HG02642 (cell line): ENCODE results near the gene VEGFC.

Experiments used
- ATAC-seq: cut with Tn5 transposase; IDR thresholded peaks from one replicate; pipeline ENCODE4 v1.9.1; 2021; ENCODE audit warnings: mild to moderate bottlenecking; ENCODE audit not compliant: unreplicated experiment, poor library complexity

Gene VEGFC, protein sequence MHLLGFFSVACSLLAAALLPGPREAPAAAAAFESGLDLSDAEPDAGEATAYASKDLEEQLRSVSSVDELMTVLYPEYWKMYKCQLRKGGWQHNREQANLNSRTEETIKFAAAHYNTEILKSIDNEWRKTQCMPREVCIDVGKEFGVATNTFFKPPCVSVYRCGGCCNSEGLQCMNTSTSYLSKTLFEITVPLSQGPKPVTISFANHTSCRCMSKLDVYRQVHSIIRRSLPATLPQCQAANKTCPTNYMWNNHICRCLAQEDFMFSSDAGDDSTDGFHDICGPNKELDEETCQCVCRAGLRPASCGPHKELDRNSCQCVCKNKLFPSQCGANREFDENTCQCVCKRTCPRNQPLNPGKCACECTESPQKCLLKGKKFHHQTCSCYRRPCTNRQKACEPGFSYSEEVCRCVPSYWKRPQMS

DNA sequence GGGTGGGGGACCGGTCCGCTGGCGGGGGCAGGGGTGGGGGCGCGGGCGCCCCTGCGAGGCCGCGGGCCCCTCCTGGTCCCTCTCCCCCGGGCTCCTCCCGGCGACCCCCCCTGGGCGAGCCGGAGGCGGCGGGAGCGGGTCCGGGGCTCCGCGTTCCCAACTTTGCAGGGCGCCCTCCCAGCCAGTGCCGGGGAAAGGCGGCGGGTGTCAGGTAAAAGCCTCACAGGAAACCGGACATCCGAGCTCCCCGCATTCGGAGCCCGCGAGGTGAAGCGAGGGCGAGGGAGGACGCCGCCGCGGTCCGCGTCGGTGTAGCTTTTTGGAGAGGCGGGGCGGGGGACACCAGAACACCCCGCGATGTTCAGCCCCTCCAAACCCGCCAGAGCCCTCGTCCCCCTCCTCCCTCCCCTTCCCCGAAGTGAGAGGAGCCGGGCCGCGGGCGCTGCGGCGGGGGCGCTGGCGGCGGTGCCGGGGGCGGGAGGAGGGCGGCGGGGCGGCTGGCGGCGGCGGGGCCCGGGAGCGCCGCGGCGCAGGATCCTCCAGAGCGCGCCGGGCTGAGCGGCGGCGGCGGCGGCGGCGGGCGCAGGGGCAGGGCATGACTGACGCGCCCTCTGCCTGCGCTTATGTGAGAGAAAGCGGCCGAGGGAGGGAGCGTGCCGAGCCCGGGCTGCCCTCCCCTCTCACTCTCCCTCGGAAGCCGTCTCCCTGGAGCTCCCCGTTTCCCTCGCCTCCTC is at the start of gene VEGFC:
VEGFC (minus strand) TSS at position 597 of the 734 bp plus-strand sequence. CDS start 611 bp downstream, outside the sequence.
- ATAC-seq = peak; percentile 89

DNA sequence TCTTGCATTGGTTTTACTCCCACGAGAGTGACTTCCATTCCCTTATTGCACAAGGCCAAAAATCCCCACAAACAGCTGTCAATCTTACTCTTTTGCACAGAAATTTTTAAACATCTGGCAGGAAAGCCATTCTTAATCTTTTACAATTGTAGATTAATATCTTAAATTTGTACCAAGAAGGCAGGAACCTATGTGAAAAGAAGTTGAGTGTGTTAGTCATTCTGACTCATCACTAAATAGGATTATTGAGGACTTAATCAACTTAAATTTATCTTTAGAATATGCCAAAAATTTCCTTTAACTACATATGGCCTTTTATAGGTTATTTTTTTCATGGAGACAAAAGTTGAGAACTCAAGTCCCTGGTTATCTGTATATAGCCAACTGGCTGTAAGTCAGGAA is 49.0 kb upstream of the VEGFC start:
- ATAC-seq = no peak

DNA sequence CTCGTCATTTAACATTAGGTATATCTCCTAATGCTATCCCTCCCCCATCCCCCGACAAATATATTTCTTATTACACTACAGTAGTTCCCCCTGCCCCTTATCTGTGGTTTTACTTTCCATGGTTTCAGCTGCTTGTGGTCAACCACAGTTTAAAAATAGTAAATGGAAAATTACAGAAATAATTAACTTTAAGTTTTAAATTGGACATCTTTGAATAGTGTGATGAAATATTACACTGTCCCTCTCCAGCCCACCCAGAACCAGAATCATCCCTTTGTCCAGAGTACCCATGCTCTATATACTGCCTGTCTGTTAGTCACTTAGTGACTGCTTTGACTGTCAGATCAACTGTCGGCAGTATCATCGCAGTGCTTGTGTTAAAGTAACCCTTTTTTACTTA is 47.4 kb upstream of the VEGFC start:
- ATAC-seq = no peak

DNA sequence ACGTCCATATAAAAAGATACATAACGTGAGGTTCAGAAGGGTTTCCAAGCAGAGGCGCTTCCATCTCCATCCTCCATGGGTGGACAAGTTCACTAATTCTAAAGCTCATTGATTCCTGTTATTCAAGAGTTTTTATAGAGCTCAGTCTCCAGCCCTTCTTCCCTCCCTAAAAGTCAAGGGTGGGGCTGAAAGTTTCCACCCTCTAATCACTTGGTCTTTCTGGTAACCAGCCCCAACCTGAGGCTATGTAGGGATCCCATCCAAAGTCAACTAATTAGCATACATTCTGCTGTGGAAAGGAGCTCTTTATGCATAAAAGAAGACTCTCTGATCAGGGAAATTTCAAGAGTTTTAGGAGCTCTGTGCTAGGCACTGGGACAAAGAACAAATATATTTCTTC is 46.9 kb upstream of the VEGFC start:
- no peak for ATAC-seq

DNA sequence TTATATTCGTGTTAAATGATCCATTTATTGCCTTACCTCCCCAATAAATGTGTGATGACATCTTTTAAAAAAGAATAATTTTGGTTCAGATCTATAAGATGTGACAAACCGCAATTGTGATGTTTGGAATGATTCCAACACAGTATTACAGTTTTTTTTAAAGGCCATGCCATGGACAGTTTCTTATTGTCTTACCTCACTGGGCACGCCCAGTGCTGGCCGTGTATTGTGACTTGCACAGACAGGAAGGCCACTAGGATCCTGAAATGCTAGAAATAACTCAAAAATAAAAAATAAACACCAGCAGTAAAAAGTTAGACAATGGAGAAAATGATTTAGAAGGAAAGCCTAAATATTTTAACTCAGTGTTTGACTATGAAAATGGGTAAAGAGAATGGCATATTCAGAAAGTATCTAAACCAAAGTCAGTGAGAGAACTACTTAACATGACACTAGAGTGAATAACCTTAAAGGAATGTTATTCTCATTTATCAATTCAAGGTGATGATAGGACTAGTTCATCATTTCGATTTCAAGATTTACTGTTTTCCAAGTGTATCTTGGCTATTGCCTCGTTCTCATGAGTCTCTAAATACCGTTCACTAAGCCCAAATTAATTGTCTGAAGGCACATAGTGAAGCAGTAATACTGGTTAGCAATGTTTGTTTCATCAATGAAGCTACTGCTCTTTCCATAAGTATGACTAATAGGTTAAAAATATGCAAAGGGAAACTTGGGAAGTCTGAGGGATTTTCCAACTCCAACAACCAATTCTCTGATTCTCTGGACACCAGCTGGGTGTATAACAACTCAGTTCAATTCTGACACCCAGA is 46.1 kb upstream of the VEGFC start:
- ATAC-seq = no peak

DNA sequence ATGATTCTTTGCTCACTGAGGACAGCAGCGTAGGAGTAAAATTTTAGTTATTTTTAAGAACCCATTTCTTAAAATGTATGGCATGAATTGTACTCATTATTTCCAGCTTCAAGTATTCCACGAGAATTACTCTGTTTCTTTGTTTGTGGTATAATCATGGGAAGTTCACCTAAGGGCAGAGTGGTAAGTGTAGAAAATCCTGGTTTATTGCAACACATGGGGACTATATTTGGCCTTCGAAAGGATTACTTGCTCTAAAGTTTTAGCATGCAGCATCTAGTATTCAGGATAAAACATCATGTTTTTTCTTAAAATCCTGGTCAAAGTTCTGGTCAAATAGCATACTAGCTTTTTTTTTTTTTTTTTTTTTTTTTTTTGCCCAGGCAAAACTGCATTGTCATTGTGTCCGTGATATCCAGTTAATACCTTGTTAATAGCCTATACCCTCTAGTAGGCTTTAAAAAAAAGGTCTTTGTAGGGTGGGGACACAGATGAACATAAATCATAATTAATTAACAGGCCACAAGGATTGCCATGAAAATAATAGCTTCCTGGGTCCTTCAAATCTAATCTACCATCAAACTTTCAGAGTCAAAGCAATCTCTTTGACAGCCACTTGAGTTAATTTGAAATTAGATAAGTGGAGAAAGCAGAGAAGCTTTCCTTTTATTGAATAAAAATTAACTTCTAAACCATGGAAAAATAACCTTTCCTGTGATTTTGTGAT is 44.6 kb upstream of the VEGFC start:
- ATAC-seq = no peak

DNA sequence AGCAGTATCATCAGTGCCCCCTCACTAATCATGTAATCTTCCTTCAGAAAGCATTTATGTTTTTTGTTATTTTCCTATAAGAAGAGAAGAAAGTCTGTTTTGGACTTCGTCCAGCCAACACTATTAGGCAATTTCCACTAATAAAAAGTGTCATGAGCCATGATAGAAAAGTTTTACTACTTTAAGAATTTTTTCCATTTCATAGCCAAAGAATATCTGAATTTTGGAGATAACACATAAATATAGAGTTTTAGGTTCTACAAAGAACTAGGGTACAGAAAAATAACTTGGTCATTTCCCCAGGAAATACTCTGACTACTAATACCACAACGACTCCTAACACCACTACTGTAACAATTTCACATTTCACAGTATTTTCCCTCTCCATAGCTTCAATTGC is 41.8 kb upstream of the VEGFC start:
- no peak for ATAC-seq

DNA sequence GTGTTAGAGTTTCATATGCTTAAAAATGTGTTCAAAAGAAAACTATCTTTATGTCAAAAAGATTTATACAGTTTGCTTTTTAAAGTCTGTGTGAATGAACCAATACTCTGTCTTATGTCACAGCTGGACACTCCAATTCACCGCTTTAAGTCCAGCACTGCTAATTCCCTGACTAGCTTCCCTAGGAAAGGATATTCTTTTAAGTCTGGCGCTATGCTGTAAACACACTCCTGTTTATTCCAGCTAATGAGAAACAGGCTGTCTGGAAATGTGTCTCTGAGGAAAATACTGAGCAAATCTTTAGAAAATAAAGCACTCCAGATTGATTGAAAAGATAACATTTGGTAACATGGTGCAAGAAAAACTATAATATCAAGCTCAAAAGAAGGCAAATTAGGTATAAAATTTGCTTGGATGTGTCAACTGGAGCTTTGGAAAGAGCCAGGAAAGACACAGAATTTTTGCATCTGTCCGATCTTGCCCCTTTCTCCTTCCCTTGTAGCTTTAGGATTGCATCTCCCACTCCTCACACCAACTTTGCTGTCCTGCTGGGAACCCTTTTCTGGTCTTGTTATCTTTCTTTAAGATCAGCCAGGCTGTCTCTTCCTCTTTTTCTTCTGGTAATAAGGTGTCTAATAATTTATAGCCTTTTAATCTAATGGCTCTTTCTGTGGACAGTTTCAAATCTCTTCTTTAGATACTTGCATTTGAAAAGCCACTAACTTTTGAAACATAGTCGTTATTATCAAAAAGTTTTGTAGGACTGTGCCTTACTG is 40.9 kb upstream of the VEGFC start:
- no peak for ATAC-seq

DNA sequence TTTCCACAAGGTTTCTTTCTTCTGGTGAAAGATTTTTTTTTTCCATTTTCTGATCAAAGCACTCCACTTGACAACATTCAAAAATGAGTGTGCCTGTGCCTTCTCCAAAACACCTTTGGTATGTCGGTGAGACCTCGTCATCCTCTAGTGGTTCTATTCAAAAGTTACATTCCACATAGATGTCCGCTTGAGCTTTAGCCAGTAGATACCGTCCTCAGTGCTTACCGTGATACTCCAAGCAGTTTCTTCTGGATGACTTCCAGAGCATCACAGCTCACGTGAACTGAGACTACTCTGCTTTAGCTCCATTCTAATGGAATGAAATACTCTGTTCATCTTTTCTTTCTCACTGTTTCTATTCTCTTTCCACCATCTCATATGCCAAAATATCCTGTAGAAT is 38.2 kb upstream of the VEGFC start:
- no peak for ATAC-seq

DNA sequence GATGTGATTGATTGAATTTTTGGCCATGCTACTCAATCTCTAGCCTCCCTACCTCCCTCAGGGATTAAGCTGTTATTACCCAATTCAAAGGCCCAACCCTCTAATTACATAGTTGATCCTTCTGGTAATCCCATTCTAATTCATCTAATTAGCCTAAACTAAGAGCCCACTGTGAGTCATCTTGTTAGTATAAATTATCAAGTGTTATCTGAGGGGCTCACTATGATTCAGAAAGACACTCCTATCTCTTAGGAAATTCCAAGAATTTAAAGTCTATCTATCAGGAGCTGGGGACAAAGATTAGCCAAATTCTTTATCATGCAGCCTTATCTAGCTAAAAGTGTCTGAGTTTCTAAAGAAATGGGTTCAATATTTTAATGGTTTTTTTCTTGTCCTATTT is 32.9 kb upstream of the VEGFC start:
- ATAC-seq = no peak

DNA sequence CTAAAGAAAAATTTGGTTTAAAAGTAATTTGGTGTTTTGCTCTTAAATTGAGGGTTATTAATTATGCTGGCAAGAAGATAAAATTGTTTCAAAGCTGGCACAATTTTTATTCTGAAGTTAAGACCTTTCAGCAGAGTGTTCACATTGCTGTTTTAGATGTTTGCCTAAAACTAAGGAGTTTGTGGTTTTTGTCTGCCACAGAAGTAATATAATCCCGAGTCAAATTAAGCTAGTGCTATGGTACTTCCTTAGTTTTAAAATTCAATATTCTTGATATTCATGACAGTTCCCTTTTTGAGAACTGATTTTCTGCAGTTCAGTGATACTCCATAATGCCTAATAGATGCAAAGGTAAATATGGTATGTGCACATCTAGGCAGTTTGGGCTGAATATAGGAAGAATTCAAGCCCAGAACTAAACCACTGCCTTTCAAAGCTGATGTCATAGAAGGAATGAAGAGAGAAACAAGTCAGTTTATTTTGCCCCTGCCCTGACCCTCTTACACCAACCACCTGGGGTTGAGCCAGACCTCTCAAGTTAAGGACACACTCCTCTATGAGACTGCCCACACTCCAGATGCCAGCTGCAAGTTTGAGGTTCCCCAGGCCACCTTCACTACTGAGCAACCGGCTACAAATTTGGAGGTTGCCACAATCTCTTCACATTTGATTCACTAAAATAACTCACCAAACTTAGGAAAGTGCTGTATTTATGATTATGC is 32.1 kb upstream of the VEGFC start:
- no peak for ATAC-seq

DNA sequence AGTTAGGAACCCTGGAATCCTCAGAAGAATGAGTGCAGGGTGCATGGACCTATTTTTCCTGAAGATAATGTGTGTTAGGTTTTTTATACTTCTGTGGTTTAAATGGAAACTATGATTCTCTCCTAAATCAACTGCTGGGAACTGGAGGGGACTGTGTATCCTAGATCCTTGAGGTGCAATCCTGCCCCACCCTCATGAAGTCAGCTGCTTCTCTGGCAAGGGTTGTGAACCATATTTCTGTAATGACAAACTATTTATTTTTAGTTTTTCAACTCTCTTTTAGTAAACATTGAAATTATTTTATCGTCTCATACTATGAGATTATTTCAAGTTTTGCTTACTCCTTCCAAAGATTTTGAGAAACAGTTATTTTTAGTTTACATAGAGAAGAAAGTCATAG is 25.8 kb upstream of the VEGFC start:
- no peak for ATAC-seq

DNA sequence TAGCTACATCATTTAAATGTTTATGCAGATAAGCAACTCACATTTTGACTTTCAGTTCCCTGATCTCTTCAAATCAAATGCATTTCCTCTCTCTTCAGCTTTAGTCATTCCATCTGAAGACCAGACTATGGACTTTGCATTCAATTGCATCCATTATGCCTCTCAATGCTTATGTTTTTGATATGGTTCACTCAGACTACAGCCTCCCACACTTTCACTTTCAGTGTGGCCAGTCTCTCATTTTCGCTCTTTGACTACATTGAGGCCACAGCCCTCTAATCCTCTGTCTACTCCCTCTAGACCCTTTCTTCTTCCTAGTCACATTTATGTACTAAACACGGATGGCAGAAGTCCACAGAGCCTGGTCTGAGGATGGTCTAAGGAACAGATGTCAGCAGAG is 24.5 kb upstream of the VEGFC start:
- peak; percentile 76 for ATAC-seq

DNA sequence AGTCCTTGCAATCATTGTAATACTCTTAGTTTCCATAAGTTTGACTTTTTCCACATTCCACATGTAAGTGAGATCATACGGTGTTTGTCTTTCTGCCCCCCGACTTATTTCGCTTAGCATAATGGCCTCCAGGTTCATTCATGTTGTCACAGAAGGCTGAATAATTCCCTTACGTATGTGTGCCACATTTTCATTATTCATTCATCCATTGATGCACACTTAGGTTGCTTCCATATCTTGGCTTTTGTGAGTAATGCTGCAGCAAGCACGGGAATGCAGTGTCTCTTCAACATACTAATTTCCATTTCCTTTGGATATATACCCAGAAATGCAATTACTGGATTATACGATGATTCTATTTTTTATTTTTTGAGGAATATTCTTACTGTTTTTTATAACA is 22.0 kb upstream of the VEGFC start:
- no peak for ATAC-seq

DNA sequence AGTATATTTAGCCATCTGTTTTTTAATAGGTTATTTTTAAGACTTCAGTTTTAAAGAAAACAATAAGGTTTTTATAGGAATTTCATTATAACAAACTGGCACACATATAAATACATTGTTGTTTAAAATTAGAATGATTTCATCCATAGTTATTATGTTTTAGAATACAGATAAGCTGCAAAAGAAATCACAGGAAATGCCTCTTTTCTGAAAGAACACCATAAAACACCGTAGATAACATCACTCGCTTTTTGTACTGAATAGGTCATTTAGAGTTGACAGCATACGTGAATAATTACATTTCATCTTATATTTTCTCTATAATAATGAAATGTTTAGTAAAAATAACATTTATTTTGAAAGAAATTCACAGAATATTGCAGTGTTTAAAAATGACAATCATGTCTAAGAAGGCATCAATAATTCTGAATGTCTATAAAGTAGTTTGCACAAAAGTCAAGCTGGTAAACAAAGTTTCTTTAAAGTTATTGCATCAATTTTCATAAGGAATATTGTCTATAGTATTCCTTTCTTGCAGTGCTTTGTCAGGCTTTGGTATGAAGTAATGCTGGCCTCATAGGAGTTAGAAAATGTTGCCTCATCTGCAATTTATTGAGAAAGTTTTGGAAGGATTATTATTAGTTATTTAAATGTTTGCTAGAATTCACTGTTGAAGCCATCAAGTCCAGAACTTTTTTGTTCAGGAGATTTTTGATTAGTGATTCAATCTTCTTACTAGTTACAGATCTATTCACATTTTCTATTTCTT is 17.9 kb upstream of the VEGFC start:
- no peak for ATAC-seq

DNA sequence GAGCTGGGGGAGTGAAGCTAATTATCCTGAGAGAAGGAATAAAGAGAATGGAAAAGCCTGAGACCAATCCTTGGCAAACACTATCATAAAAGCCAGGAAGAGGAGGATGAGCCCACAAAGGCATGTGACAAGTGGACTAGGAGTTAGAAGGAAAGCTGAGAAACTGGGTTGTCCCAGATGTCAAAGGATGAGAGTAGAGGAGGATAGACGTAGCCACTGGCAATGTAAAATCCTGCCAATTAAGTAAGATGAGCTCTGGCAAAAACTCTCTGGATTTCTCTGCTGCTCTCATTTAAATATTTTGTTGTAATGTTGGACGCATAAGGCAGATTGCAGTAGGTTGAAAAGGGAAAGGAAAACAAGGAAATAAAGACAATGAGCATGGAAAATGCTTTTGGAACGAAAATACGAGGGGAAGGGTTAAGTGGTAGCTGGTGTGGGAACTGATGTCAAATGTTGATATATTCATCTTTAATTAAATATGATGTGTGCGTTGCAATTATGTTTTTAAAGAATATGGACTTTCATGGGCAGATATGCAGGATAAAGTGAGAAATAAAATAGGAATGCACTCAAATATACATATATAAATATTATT is 14.2 kb upstream of the VEGFC start:
- no peak for ATAC-seq

DNA sequence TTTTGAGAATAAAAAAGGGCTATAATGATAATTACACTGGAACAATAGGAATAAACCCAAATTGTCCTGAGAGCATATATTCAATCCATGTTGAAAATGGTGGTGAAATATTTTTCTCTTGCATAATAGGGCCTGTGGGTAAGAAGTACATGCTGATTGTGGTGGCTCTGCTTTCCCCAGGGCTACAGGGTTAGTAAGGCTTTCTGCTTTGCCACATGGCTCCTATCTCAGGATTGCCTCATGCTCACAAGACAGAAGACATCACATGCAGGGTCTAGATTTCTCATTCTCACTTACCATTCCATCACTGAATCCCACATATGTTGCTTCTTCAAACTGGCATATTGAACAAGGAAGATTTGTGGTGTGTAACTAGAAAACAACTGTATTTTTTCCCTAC is 12.4 kb upstream of the VEGFC start:
- ATAC-seq = no peak
